Femur (tissue), 1 donor: ENCODE data around the gene POLR1A.

Experiments
- DNase-seq: peaks from one replicate; pipeline ENCODE4 v3.0.0-alpha.2; 2017

The POLR1A gene

GRCh38 chr2:86019121-86019520, 86.6 kb downstream of the POLR1A start:
- DNase-seq, result peak; percentile 5

- peak; percentile 47 for DNase-seq
Observed at GRCh38 chr2:86017901-86018896, 87.5 kb downstream of the POLR1A start.

DNA sequence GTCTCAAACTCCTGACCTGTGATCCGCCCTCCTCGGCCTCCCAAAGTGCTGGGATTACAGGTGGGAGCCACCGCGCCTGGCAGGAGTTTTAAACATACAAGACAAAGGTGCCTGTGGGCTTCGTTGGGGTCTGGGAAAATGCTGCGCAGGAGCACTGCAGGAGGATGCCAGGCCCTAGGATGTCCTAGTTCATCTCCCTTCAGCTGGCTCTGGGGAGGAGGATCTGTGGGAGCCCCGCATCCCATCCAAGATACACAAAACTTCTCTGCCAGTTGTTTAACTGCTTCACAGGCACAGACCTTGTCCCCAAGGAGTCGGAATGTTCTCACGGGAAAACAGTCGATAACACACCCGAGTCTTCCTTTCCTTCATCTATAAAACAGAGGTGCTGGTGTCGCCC, 89.1 kb downstream of the POLR1A start:
- DNase-seq, result peak; percentile 15

DNA sequence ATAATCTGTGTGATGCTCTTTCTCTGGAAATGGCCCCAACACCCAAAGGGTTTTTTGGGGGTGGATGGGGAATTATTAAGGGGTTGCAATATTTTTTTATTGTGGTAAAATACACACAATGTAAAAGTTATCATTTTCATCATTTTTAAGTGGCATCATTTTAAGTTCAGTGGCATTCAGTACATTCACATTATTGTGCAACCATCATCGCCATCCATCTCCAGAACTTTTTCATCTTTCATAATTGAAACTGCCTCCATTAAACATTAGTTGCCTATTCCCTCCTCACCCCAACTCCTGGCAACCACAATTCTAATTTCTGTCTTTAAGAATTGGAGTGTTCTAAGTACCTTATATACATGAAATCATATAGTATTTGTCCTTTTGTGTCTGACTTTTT, 90.0 kb downstream of the POLR1A start:
- no peak for DNase-seq

DNA sequence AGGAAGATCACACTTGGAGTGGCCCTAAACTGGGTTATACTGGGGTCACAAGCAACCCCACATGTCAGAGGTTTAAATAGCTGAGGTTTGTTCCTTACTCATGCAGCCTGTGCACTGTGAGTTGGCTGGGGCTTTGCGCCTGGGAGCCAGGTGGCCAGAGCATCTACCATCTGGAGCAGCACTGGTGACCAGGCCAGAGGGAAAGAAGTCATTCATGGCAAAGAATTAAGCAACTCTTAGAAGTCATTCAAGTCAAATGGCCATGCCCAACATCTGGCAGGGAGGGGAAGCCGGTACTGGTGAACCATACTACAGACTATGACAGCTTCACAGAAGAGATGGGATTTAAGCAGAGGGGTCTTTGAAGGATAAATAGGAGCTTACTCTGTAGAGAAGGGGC, 90.7 kb downstream of the POLR1A start:
- peak; percentile 1 for DNase-seq

- DNase-seq, result no peak
Observed at GRCh38 chr2:86014493-86014892, 91.2 kb downstream of the POLR1A start.

GRCh38 chr2:86012007-86012712, 93.5 kb downstream of the POLR1A start:
- peak; percentile 20 for DNase-seq

- DNase-seq, result peak; percentile 21
Observed at GRCh38 chr2:86011449-86011941, 94.2 kb downstream of the POLR1A start.

GRCh38 chr2:86010083-86010482, 95.6 kb downstream of the POLR1A start:
- no peak for DNase-seq

GRCh38 chr2:86006524-86006923, 99.2 kb downstream of the POLR1A start:
- DNase-seq, result no peak

- DNase-seq, result no peak
Observed at GRCh38 chr2:86003967-86004366, 101.7 kb downstream of the POLR1A start.

- DNase-seq, result no peak
Observed at GRCh38 chr2:86003104-86003503, 102.6 kb downstream of the POLR1A start.

- DNase-seq, result no peak
Observed at GRCh38 chr2:86002375-86002774, 103.3 kb downstream of the POLR1A start.

DNA sequence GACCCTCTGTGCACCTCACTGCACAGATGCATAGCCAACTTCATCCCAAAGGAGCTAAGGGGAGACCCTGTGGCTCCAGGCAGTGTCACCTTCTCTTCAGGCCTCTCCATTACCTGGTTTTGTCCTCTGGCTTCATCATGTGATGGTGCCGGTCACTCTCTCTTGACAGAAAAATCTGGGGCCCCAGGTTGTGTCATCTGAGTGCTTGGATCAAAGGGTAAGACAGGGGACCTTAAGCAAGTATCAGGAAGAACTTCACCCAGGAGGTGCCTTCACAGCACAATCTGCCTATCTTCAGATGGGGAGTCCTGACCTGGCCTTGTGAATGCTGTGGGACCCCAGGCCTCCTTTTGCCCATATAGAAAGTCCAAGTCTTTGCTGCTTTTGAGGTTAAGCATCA, 104.4 kb downstream of the POLR1A start:
- DNase-seq, result no peak

GRCh38 chr2:86000938-86001312, 104.8 kb downstream of the POLR1A start:
- DNase-seq, result no peak

- DNase-seq, result no peak
Observed at GRCh38 chr2:86000131-86000937, 105.4 kb downstream of the POLR1A start.

DNA sequence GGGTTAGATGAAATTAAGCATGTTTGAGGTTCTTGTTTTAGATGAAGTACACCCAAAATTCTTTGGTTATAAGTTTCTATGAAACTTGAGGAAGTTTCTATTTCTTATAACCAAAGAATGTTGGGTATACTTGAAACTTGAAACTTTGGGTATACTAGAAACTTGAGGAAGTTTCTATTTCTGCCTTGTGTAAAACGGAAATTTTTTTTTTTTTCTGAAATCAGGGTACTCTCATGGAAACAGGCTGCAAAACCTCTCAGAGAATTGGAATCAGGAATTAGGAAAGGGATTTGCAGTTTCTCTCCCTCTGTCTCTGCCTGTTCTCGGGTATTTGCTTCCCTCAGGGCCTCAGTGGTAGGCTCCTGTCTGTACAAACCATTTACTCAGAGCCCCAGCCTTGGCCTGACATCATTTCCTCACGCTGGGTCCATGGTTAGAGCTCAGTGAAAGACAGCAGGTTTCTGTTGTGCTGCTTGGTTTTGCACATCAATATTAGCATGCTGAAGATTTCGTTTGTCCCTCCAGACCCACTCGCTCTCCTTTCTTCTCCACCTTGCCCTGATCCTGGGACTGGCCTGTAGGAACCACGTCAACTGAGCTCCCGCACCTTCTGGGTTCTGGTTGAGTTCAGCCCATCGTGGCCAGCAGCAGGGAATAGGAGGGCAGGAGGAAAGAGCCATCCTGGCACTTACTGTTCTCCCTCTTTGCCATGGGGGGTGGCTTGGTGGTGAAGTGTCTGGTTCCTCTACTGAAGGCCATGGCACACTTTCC, 106.4 kb downstream of the POLR1A start:
- DNase-seq, result peak; percentile 60

DNA sequence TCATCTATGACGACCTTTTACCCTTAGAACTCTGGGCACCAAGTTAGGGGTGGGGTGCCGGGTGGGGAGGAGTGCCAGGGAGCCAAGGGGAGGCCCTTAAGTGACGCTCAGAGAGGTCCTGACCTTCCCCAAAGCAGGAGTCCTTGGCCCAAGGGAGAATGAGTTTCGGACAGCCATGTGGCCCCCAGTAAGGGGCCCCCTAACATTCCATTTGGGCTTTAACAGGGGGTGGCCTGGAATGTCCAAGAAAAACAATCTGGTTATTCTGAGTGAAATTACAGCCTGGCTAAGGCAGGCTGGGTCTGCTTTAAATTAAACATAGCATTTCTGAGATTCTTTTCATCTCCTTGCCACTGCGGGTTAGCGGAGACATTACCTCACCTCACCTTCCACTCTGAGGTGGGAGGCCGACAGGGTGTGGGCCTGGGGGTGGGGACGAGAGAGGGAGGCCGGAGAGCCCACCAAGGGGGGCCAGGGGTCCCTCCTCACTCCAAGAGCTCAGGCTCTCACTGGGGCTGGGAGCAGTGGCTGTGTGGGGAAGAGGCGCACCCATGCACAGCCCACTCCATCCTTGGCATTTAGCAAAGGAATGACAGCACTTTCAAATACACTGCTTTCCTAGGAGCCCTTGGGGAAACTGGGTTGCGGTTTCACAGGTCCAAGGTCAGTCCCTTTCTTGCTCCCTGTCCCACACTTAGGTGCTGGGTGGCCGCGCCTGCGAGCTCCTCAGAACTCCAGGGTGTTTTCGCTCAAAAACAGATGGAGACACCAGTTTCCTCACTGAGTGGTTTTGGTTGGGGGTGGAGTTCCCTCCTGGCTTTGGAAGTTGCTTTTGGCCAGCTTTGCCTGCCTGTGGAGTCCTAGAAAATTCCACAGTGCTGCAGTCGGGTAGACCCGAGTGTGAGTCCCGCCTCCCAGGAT, 107.4 kb downstream of the POLR1A start:
- peak; percentile 86 for DNase-seq

GRCh38 chr2:85997017-85997970, 108.4 kb downstream of the POLR1A start:
- peak; percentile 71 for DNase-seq

- peak; percentile 62 for DNase-seq
Observed at GRCh38 chr2:85996591-85996990, 109.1 kb downstream of the POLR1A start.
